ENCODE measurements around the gene NOP9. TPM values are rescaled to one million over a fixed set of nuclear protein-coding genes. Genes with fewer than 3 reads are reported as not detected.

The NOP9 gene
- total RNA-seq, 1 donor from 2014 or later: 21.4 TPM

- Histone ChIP-seq H3K4me1 (peaks cover 2% of the 10 kb centered on the region), H3K4me3 (no peak overlapping the region), H3K36me3 (peaks cover 10% of the 10 kb centered on the region), H3K9me3 (no peaks in the 10 kb centered on the region), H3K27ac (no peak overlapping the region), H3K27me3 (no peaks in the 10 kb centered on the region)
- intact Hi-C loops (cut with DNase I): no loop called here
- DNase-seq (no peak), ATAC-seq (no peak)
- TF ChIP-seq, protein P1, sequence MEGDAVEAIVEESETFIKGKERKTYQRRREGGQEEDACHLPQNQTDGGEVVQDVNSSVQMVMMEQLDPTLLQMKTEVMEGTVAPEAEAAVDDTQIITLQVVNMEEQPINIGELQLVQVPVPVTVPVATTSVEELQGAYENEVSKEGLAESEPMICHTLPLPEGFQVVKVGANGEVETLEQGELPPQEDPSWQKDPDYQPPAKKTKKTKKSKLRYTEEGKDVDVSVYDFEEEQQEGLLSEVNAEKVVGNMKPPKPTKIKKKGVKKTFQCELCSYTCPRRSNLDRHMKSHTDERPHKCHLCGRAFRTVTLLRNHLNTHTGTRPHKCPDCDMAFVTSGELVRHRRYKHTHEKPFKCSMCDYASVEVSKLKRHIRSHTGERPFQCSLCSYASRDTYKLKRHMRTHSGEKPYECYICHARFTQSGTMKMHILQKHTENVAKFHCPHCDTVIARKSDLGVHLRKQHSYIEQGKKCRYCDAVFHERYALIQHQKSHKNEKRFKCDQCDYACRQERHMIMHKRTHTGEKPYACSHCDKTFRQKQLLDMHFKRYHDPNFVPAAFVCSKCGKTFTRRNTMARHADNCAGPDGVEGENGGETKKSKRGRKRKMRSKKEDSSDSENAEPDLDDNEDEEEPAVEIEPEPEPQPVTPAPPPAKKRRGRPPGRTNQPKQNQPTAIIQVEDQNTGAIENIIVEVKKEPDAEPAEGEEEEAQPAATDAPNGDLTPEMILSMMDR (IDR thresholded peaks at IDR 0.05): no peak
Measured at GRCh38 chr14:24253936-24254335, 45.7 kb upstream of the NOP9 start.

DNA sequence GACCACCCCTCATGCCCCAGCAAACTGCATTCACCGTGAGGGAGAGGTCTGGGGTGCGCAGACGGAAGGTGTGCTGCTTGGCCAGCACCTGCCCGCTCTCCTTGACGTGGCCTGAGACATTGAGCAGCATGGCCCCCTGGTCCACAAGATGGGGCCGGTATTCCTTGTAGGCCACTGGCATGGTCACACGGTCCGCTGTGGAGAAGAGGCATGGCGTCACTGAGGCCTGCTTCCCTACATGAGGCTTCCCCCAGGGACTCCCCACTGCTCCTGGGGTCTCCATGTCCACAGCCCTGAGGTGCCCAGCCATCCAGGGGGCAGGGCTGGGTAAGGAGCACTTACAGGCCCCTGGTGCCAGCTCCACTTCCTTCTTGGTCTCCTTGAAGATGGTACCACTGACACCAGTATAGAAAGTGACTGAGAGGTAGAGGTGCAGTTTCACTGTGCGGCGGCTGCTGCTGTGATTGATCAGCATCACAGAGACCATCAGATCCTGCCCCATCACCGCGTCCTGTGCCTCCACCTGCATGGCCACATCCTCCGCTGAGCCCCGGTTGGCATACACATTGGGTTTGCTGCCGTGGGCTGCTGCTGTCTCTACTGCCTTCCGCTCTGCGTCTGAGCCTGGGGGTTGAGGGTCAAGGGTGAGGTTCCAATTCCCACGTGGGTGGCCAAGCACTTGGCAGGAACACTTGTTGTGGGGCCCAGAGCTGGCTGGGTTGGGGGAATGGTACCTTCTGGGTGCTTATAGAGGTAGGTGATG, 44.8 kb upstream of the NOP9 start:
- Histone ChIP-seq H3K9me3 (no peaks in the 10 kb centered on the region), H3K36me3 (peaks cover 10% of the 10 kb centered on the region), H3K4me3 (no peak overlapping the region), H3K27ac (no peak overlapping the region), H3K27me3 (no peaks in the 10 kb centered on the region), H3K4me1 (peaks cover 5% of the 10 kb centered on the region)
- intact Hi-C loops (cut with DNase I): no loop called here
- ATAC-seq (no peak), DNase-seq (no peak)
- TF ChIP-seq, protein P1 (IDR thresholded peaks at IDR 0.05): no peak

DNA sequence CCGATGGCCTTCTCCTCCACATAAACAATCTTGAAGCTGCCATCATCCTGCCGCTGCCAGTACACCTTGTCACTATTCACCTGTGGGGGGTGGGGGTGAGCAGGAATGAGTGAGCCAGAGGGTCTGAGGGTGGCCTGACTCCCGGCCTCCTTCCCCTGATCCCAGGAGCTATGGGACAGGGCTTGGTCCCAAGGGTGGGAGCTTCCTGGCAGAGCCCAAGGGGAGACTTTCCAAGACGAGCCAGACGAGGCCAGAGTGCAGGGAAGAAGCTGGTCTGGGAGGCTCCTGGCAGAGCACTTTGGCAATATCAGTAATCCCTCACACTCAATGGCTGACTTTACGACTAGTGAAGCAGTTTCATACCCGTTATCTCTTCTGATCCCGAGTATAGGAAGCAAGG, 44.2 kb upstream of the NOP9 start:
- Histone ChIP-seq H3K27ac (no peak overlapping the region), H3K4me1 (peaks cover 5% of the 10 kb centered on the region), H3K27me3 (no peaks in the 10 kb centered on the region), H3K36me3 (peaks cover 10% of the 10 kb centered on the region), H3K4me3 (no peak overlapping the region), H3K9me3 (no peaks in the 10 kb centered on the region)
- no peak for ATAC-seq
- no peak for DNase-seq
- TF ChIP-seq, protein P1 (IDR thresholded peaks at IDR 0.05): no peak
- intact Hi-C loops (cut with DNase I): no loop called here

DNA sequence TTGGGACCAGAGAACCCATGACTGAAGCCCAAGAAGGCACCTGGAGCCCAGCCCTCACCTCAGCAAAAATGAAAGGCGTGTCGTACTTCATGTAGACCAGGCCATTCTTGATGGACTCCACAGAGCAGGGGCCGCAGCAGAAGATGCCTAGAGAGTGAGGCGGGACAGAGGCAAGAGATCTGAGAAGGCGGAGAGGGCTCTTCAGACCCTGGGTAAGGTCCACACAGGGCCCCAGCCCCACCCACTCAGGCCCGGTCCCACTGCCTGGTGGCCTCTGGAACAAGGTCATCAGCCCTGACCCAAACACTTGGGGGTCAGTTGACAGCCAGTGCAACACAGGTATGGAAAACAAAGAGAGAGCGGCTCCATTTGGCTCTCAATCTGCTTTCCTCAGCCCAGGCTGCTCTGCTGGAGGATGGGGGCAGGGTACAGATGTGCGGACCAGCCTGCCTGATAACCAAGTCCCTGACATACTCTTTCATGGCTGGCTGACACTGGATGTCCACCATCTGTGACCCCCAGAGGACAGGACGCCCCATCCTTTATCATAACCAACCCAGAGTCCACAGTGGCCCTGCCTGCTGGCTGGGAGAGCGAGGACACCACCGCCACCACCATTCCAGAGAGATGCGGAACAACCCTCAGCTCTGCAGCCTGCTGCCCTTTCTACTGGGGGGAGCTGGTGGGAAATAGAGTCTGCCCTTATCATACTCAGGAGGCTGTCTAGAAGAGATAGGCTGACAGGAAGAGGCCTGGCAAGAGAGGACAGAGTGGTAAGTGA, 43.5 kb upstream of the NOP9 start:
- DNase-seq (no peak), ATAC-seq (no peak)
- TF ChIP-seq, protein P1 (IDR thresholded peaks at IDR 0.05): no peak
- H3K27me3 ChIP-seq: no peaks in the 10 kb centered on the region
- no peak overlapping the region for H3K27ac ChIP-seq
- peaks cover 10% of the 10 kb centered on the region for H3K36me3 ChIP-seq
- peaks cover 5% of the 10 kb centered on the region for H3K4me1 ChIP-seq
- intact Hi-C loops (cut with DNase I): no loop called here
- H3K9me3 ChIP-seq: no peaks in the 10 kb centered on the region
- H3K4me3 ChIP-seq: no peak overlapping the region

- TF ChIP-seq, protein P1 (IDR thresholded peaks at IDR 0.05): no peak
- Histone ChIP-seq H3K27me3 (no peaks in the 10 kb centered on the region), H3K36me3 (peaks cover 10% of the 10 kb centered on the region), H3K4me3 (no peak overlapping the region), H3K27ac (no peak overlapping the region), H3K4me1 (peaks cover 5% of the 10 kb centered on the region), H3K9me3 (no peaks in the 10 kb centered on the region)
- intact Hi-C loops (cut with DNase I): no loop called here
- ATAC-seq: peak; percentile 22
- no peak for DNase-seq
Measured at GRCh38 chr14:24256960-24257359, 42.7 kb upstream of the NOP9 start.
